Activated CD4-positive, CD25-positive, alpha-beta regulatory T cell treated with anti-CD3 and anti-CD28 coated beads, Interleukin-2, amount 50 U/mL, for 16 hours (primary cell): Measurements from ENCODE around the gene FOXF2.

Experiments
- DNase-seq: peaks from one replicate; pipeline ENCODE4 v3.0.0-alpha.2; 2020; ENCODE audit warnings: low read depth, low spot score

Gene FOXF2

DNA sequence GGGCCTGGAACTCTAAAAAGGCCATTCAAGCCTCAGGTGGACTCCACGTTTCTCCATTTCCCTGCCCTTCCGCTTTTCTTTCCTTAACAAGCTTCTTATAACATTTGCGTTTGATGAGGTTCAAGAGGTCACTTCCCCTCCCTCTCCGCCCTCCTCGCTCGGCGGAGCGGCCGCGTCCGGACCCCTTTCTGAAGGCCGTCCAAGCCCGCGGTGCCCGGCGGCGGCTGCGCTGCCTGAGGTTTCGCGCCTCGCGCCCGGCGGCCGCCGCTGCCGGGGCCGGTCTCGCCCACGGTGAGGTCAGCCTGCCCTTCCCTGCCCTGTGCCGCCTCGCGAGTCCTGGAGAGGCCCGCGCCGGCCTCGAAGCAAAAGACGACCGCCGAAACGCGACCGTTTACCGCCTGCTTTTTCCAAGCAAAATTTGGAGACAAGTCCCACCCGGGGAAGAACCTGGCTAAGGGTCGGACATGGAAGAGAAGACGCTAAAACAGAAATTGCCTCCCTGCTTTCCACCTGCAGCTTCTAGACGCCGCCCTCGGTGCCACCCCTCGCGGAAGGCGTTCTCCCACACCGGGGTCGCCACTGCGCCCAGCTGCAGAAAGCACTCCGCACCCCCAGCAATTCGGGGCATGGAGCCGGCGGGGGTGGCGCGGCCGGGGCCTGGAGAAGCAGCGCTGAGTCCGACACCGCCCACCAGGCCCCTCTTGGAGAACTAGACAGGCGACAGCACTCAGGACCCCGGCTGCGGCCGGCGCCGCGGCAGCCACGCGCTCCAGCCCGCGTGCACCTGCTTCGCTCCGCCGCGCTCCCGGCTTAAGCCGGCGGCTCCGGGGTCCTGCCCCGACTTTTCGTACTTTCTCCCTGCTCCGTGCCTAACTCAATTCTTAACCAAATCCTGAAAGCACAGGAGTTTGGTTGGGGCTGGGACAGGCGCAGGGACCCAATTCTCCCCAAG, 11.0 kb upstream of the FOXF2 start:
- DNase-seq: no peak

DNA sequence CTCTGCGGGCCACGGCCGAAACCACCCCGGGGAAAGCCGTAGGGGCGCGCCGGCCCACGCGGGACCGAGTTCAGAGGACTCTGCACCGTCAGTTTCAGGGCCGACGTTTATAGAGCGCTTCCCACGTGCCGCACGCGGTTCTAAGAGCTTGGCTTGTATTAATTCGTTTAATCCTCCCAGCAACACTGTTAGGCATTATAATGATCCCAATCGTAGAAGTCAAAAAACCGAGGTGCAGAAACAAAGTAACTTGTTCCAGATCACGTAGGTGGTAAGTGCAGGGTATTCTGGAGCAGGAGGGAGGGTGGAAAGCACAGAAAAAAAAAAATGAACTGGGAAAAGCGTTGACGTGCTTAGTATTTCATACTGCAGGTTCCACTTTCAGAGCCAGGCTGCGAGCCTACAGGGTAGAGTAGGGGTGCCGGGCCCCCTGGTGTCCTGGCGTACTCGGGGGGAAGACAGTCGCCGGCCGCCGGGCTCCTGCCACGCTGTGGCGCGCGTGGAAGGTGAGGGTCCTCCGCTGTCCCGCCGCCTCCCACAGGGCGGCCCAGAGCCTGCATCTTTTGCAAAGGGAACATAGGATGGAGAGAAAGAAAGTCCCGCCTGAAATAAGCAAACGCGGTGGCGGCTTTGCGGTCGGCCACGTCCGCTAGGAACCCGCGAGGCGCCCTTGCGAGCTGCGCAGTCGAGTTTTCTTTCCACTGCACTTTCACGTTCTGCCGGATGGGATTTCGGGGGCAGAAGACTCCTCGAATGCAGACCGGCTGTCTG, 10.2 kb upstream of the FOXF2 start:
- no peak for DNase-seq

DNA sequence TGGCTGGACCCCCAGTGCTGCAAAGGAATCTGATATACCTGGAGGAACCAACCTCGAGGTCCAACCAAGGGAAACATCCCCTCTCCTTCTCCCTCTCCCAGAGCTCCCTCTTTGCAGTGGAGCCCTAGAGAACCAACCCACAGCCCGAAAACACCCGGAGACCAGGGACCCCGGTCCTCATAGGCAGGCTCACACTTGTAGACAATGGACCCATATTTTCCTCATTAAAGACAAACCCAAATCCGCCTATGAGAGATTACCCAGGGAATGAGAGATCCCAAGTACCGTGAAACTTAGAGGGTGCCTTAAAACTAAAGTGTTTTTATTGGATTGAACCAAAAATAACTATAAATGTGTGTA, 9.6 kb upstream of the FOXF2 start:
- no peak for DNase-seq

DNA sequence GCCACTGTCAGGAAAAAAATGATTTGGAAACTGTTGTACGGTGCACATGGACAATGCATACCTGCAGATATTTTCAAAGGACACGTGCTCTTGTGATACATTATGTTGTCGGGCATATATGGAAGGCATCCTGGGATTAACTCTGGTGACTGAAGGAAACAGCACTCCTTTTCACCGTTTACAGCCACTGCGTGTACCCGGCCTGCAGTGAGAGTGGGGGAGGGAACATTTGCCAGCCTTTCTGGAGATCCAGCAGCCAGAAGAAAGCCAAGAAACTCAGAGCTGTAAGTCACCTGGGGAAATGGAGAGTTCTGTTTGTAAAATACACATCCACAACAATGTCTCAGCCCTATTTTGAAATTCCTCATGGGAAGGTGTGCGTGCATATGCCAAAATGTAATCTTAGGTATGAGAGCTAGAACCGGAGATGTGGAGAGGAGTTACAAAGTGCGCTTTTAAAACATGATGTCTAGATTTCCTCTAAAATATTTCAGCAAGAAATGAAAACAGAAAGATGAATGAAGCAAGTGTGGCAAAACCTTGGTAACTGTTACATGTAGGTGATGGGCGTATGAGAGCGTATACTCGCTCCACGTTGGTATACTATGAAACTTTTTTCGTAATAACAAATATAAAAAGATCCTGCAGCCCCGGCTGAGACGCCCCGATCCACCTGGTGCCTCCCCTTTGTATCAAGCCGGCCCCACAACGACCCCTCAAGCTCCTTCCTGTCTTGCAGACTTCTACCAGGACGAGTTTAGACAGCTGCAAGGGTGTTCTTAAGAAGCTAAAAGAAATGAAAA, 8.6 kb upstream of the FOXF2 start:
- DNase-seq: no peak

DNA sequence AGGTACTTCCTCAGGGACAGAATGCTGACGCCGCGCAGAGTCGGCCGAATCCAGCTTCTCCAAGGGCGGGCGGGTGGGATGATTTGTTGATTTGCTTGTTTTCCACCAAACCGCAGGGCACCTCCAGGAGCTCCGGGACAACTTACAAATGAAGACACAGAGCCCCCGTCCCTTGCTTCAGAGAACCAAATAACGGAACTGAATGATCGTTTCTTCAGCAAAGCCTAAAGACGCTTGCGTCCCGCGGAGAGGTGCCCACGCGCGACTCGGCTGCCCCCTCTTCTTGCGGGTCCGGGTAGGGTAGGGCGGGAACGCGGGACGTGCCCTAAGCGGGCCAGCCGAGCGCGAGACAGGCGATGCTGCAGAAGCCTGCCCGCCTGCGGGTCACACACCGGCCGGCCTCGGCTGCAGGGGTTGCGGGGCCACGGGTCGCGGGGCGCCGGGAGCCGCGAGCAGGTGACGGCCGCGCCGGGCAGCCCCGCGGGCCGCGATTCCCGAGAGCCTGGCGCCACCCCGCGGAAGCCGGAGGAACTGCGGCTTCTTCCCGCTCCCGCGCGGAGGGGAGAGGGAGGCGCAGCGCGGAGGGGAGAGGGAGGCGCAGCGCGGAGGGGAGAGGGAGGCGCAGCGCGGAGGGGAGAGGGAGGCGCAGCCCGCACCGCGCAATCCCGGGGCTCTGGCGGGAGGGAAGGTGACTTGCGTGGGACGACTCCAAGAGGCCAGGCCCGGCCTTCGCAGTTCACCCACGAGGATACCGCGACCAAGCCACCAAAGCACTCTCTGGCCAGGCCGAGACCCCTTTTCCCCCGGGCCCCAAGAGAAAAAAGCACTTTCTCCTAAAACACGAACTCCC, 7.7 kb upstream of the FOXF2 start:
- DNase-seq: peak; percentile 13

DNA sequence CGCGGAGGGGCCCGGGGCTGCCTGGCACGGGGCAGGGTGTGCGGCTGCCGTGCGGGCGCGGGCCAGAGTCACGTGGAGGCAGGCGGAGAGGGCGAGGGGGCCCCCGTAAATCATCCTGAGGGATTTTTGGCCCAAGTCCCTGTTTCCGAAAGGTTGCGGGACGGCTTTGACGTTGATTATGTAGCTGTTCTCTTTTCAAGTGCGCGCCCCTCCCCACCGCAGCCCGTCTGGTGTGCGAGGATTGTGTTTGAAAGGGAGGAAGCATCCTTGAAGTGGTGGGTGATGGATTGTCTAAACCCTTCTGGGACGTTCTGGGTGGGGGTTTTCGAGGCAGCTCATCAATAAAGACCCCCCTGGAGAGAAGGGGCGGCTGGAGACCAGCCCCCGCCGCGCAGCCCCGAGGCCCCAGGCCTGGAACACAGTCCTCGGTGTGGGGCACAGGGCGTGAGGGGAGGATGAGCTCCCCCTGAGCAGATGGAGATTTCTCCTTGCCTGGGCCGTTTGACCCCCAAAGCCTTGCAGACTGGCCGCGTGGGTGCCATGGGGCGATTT, 7.0 kb upstream of the FOXF2 start:
- no peak for DNase-seq

DNA sequence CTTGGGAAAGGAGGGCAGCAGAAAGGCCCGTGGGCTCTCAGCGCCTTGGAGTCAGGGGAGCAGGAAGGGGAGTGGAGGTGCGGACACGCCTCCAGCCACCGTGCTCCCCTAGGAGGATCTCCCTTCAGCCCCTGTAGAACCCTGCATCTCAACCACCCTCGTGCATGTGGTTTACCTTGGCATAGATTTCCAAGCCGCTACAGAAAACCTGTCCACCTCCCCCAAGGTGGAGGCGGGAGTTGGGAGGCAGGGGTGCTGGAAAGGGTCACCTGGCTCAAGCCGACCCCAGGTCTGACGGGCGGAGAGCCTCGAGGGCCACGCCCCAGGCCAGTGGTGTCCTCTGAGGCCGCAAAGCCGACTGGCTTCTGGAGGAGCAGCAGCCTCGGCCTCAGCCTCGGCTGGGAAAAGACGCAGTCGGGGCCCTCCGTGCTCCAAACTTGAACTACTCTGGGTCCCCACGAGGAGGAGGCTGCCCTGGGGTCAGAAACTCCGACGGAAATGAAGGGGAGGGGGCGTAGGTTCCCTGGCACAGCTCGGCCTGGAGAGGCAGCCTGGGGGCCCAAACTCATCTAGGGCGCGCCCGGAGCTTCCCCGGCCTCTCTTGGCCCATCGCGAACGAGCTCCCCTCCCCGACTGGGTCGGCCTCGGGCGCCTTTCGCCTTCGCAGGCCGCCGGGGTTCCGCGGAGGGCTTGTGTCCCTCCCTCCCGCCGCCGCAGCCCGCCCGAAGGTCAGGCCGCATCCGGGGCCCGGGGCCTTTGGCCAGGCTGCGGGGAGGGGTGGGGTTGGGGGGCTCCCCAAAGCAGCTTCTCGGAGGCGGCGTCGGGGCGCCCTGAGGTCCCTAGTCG, 6.3 kb upstream of the FOXF2 start:
- DNase-seq: no peak

DNA sequence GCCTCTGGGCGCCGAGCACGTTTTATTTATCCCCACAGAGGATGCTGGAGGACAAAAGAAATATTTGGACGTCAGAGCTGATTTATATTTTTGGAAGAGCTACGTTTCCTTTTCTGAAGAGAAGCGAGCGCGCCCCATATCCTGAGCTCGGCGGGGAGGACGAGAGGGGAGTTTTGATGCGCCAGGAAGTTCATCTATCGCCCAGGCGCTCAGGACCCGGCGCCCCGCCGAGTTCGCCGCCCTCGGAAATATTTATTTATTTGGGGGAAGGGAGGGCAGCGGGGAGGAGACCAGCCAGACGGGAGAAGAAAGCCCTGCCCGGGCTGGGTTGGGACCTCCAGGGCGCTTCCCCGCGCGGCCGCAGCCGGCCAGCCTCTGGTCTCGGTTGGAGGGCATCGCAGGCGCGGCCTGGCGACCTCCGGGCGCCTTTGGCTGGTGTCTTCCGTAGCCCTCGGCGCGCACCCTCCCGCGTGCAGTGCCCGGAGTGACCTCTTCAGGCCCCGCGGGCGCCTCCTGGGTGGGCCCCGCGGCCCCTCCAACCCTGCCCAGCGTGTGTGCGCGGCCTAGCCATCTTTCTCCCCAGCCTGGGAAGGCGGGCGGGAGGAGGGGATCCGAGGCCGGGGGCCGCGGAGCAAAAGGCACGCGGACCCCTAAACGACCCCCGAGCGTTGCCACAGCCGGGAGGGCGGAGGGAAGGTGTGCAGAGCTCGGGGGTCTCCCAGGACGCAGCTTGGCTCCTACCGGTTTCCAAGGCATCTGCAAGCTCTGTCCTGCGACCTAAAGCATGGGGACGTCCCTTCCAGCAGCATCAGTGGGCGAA, 5.4 kb upstream of the FOXF2 start:
- no peak for DNase-seq

DNA sequence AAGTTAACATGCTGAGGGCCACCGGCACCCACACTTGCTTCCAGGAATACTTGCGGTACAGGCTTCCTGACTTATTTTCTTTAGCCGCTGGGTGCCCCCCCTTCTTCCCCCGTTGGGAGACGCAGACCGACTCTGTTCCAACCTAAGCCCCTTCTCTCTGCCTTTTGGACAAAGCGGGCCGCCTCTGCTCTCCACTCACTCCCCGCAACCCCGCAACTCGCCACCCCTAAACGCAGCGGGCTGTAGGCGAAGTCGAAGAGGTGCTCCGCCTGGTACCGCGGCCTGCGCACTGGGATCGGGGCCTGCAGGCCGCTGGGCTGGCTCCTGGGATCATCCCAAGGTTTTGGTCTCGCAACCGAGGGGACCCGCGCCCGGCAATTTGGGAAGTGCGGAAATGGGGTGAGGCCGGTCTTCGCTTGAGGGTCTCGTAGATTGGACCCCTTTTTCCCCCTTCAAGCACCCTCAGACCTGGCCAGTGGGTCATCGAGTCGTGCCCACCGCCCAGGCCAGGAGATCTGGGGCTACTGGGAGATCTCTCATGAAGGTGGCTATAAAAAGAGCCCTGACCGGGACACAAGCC, 4.7 kb upstream of the FOXF2 start:
- no peak for DNase-seq

DNA sequence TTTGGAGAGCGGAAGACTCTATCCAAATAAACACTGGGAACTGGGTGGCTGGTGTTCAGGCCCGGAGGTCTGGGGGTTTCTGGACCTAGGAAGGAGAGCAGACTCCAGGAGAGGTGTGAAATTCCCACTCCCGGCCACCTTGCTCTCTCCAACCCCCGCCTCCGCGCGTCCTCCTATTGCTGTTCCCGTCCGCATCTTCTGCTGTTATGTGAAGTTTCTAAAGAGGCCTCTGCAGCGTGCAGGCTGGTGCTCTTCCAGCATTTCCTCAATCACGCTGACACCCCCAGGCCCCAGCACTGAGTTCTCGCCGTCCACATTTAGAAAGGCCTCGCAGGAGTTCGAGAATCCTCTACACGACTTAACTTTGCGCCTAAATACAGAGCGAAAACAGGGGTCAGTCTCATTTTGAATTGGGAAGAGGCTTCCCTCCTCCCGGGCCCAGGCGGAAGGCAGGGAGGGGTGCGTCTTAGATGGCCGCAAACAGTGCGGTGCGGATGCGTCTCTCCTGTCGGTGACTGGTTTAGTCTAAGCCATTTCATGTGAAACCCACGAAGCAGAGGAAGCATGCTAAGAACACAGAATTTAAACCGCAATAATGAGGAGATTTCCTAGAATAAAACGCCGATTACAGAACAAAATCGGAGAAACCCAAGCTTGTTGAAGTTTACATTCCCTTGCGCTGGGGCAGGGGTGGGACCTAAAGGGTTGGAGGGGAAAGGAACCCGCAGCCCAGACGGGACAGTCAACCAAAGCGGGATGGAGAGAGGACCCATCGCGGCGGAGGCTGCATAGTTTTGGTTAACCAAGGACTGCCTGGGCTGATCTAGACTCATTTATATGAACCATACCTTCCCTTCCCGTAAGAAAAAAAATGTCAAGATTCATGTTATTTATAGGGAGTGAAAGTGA, 4.0 kb upstream of the FOXF2 start:
- no peak for DNase-seq

DNA sequence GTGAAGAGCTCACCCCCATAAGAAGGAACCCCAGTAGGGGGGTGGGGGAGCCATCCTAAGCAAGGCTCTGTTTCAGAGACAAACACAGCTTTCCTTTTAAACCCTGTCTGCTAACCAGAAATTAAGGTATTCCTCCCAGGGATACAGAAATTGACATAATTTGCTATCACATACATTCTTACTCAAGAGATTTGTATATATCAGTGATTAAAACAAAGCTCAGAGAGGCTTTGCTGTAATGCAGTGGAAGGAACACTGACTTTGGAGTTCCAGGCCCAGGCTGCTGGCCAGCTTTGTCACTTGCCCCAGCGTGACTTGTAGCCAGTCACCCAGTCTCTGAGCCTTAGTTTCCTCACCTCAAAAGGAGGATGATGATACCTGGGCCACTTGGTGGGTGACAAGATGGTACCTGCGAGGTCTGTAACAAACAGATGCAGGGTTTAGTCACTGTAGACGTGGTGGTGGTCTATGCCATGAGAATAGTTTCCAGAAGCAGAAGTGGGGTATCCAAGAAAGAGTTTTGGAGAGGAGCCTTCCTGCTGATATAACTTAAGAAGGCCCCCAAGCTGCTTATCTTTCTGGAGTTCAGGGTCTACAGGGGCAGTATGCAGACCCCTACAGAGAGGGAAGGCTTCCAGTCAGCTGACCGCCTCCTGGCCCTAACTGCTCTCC, 3.2 kb upstream of the FOXF2 start:
- no peak for DNase-seq

DNA sequence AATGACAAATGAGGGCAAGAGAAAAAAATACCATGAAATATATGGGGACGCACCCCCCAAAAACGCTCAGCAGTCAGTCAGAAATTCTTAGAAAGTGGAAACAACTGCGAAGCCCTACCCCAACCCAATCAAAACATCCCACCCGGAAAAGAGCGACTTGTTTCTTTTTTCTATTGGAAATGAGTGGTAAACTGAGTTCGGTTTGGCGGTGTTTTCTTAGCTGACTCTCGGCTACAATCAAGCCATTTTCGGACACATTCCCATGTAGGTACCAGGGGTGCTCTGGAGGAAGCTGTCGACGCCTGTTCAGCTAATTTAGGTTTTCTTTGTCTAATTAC, 1.9 kb upstream of the FOXF2 start:
- no peak for DNase-seq

DNA sequence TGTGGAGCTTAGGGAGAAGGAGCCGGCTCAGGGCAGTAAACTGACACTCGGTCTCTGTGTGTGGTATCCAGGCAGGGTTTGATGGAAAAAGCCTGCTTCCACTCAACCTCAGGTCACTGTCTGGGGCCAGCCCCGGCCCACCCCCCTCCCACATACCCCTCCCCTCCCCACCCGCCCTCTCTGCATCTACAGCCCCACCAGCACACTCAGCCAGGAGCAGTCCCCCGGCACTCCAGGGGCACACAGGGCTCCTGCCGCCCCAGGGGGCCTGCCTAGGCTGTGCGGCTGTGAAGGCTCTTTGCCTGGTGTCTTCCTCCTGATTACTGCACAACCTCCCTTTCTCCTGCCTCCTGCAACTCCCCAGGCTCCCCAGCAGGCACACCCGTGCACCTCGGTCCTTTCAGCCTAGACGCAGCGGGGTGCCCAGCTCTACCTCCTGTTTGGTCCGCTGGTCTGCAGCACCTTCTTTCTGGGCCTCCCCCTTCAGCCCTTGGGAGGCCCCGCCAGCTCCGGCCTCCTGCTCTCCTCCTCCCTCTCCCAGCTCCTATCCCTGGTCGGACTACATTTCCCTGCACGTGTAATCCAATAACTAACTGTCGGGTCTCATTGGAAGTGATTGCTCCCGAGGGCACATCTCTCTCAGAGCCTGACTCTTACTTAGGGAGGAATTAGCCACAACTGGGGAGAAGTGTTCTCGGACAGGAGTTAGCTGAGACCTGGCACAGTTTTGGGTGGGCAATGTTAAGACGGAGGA, 1.3 kb upstream of the FOXF2 start:
- DNase-seq: no peak

DNA sequence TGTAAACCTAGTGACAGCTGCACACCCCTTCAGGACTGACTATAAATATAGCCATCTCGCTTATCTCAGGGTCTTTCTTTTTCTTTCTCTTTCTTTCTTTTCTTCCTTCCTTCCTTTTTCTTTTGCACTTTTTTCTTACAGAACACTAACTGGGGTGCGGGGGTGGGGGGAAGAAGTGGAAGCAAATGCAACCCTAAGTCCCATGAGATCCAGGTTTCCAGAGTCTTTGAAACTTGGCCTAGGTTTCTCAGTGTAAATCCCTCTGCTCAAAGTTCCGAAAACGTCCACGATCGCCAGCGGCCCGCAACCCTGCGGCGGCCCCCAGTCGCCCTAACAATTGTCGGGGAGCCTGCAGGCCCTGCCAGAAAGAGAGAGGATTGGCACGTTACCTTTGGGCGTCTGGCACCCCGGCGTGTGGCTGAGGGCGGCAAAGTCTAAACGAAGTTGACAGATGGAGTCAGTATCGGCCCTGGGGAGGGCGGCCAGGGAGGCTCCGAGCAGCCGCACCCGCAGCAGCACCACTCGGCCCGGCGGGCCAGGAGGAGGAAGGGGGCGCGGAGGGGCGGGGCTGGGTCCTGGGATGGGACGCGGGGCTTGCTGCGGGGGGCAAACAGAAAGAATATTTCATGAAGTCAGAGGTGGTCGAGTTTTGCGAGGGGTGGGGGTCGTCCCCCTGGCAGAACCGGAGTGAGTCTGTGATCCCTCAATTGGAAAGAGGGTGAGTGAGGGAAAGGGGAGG, 577 bp upstream of the FOXF2 start:
- no peak for DNase-seq

DNA sequence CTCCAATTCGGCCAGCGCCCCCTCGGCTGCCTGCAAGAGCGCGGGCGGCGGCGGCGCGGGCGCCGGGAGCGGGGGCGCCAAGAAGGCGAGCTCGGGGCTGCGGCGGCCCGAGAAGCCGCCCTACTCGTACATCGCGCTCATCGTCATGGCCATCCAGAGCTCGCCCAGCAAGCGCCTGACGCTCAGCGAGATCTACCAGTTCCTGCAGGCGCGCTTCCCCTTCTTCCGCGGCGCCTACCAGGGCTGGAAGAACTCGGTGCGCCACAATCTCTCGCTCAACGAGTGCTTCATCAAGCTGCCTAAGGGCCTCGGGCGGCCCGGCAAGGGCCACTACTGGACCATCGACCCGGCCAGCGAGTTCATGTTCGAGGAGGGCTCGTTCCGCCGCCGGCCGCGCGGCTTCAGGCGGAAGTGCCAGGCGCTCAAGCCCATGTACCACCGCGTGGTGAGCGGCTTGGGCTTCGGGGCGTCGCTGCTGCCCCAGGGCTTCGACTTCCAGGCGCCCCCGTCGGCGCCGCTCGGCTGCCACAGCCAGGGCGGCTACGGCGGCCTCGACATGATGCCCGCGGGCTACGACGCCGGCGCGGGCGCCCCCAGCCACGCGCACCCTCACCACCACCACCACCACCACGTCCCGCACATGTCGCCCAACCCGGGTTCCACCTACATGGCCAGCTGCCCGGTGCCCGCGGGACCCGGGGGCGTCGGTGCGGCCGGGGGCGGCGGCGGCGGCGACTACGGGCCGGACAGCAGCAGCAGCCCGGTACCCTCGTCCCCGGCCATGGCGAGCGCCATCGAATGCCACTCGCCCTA, 963 bp downstream of the FOXF2 start:
- no peak for DNase-seq
